Sigmoid colon (tissue), 7 donors: ENCODE data around the gene CCNI2. TPM values are rescaled to one million over a fixed set of nuclear protein-coding genes. Genes with fewer than 3 reads are reported as not detected.
"Not testable (repeated sequence)": the region's sequence is repeated elsewhere in the genome, so short reads cannot be mapped to it uniquely, and the experiment has no call there.

Experiments used
- DNase-seq: peaks from one replicate; pipeline ENCODE4 v3.0.0-alpha.2; 2019
- H3K27ac ChIP-seq, 4 donors: fragments of 200-600 bp; sonication (generic); one replicate each; pipeline ENCODE4 v1.5.1; 2016 to 2019; ENCODE audit warnings: mild to moderate bottlenecking in 1 of 4
- H3K27me3 ChIP-seq, 3 donors: fragments of 200-600 bp; sonication (generic); one replicate each; pipeline ENCODE4 v1.5.1; 2019; ENCODE audit warnings: mild to moderate bottlenecking in 1 of 3
- H3K36me3 ChIP-seq, 4 donors: fragments of 200-600 bp; sonication (generic); one replicate each; pipeline ENCODE4 v1.5.1; 2016 to 2019
- H3K4me1 ChIP-seq, 4 donors: fragments of 200-600 bp; sonication (generic); one replicate each; pipeline ENCODE4 v1.5.1; 2017 to 2019
- H3K4me3 ChIP-seq, 4 donors: fragments of 200-600 bp; sonication (generic); one replicate each; pipeline ENCODE4 v1.5.1; 2017 to 2019; ENCODE audit warnings: mild to moderate bottlenecking in 2 of 4, moderate library complexity in 1 of 4
- H3K9me3 ChIP-seq, 4 donors: fragments of 200-600 bp in 3 of 4; sonication (generic) in 3 of 4; one replicate each; pipeline versions ENCODE4 v1.5.1 to v1.6.1; 2013 to 2019
- CTCF ChIP-seq, 4 experiments: fragments of 450-650 bp in 3 of 4; fragments of 200-600 bp in 1 of 4; IDR thresholded peaks; one replicate each; pipeline ENCODE4 v1.5.1; 2016 to 2019; ENCODE audit warnings: antibody characterized with exemption in 4 of 4, mild to moderate bottlenecking in 3 of 4, moderate library complexity in 2 of 4
- EP300 ChIP-seq, 4 donors: sonication (generic); formaldehyde crosslinking; IDR thresholded peaks; one replicate each; pipeline ENCODE4 v1.6.1; 2017; ENCODE audit warnings: antibody characterized with exemption in 4 of 4
- POLR2A ChIP-seq, 2 donors: fragments of 450-650 bp; IDR thresholded peaks; one replicate each; pipeline ENCODE4 v1.6.1; 2016; ENCODE audit warnings: antibody characterized with exemption in 2 of 2, mild to moderate bottlenecking in 2 of 2, moderate library complexity in 2 of 2
- POLR2AphosphoS5 ChIP-seq, 4 donors: sonication (generic); formaldehyde crosslinking; IDR thresholded peaks; one replicate each; pipeline ENCODE4 v1.6.1; 2017; ENCODE audit warnings: antibody characterized with exemption in 4 of 4
- WGBS, 2 donors: extraction: QIAGEN DNeasy Blood & Tissue Kit; methylation state at CpG; one replicate each; pipeline ENCODE4 v1.1.7; 2013; 5-methylcytosine and 5-hydroxymethylcytosine counted together
- intact Hi-C: fragments of 100-400 bp; cut with DNase I; formaldehyde crosslinking; loops from one replicate; pipeline ENCODE4 v1.15.1; 2023
- polyA plus RNA-seq, 3 donors: library from polyadenylated mRNA; stranded (reverse); fragments of 200-250 nt; gene quantifications; one replicate each; pipeline ENCODE4 v1.2.3, GENCODE V29; 2013
- total RNA-seq, 4 donors: library from RNA; depleted of rRNA; stranded (reverse); fragments of >200 nt; gene quantifications; one replicate each; pipeline ENCODE4 v1.1.0, GENCODE V29; 2016
- donor health status: healthy with polysubstance abuse.
- donor health status: Bipolar disorder and iron deficiency.
- donor health status: healthy.

Gene CCNI2
- total and polyA plus RNA-seq, 7 donors, result 1.4 to 5.3 (median 2.1) TPM; not detected in 3

- H3K27ac ChIP-seq, result no peak overlapping the region
- H3K27me3 ChIP-seq, result peaks cover 0 to 10% (median 0%) of the 10 kb centered on the region in 3 donors
- WGBS, 2 donors, result 84 to 91% methylated on average over 2 of the region's 2 CpGs
- H3K4me3 ChIP-seq, result no peak overlapping the region
- no peaks in the 10 kb centered on the region for H3K36me3 ChIP-seq
- H3K9me3 ChIP-seq, result no peaks in the 10 kb centered on the region
- no peaks in the 10 kb centered on the region for H3K4me1 ChIP-seq
- DNase-seq, result no peak
- intact Hi-C loops, result no loop called here
- TF ChIP-seq CTCF (IDR thresholded peaks at IDR 0.05), result no peak
- no peak for TF ChIP-seq EP300 (IDR thresholded peaks at IDR 0.05)
- TF ChIP-seq POLR2AphosphoS5 (IDR thresholded peaks at IDR 0.05), result no peak
- no peak for TF ChIP-seq POLR2A (IDR thresholded peaks at IDR 0.05)
Measured at GRCh38 chr5:132800545-132800944, 53.3 kb downstream of the CCNI2 start.

GRCh38 chr5:132802044-132802684 is 54.9 kb downstream of the CCNI2 start:
- intact Hi-C loops, result no loop called here
- TF ChIP-seq CTCF (IDR thresholded peaks at IDR 0.05) (no peak), POLR2A (IDR thresholded peaks at IDR 0.05) (no peak), POLR2AphosphoS5 (IDR thresholded peaks at IDR 0.05) (no peak), EP300 (IDR thresholded peaks at IDR 0.05) (no peak)
- no peaks in the 10 kb centered on the region for H3K9me3 ChIP-seq
- no peaks in the 10 kb centered on the region for H3K4me1 ChIP-seq
- 86% methylated on average over 5 of the region's 5 CpGs for WGBS, 2 donors
- no peak overlapping the region for H3K27ac ChIP-seq
- no peaks in the 10 kb centered on the region for H3K36me3 ChIP-seq
- H3K27me3 ChIP-seq, result peaks cover 0 to 17% (median 0%) of the 10 kb centered on the region in 3 donors
- no peak overlapping the region for H3K4me3 ChIP-seq
- no peak for DNase-seq

GRCh38 chr5:132802685-132803066 is 55.5 kb downstream of the CCNI2 start:
- WGBS, 2 donors, result 88 to 90% methylated on average over 5 of the region's 5 CpGs
- intact Hi-C loops, H3K36me3 ChIP-seq, H3K4me3 ChIP-seq, DNase-seq, H3K9me3 ChIP-seq, H3K4me1 ChIP-seq, H3K27ac ChIP-seq: not testable (repeated sequence)
- peaks cover 0 to 17% (median 0%) of the 10 kb centered on the region in 3 donors for H3K27me3 ChIP-seq

Other genes with a start within 250 kb of the CCNI2 start
- not detected for gene IL5, start 203.9 kb upstream of the CCNI2 start, total RNA-seq
- not detected for gene IL5, start 203.9 kb upstream of the CCNI2 start, polyA plus RNA-seq
- gene RAD50, start 190.4 kb upstream of the CCNI2 start, total RNA-seq, result 10 to 100 TPM; 20.0 to 34.6 (median 29.3) TPM
- gene RAD50, start 190.4 kb upstream of the CCNI2 start, polyA plus RNA-seq, result 10 to 100 TPM in 1 of 3 donors, 1 to 10 TPM in 2; 6.0 to 11.4 (median 8.1) TPM
- not detected for gene IL13, start 89.3 kb upstream of the CCNI2 start, total RNA-seq
- gene IL13, start 89.3 kb upstream of the CCNI2 start, polyA plus RNA-seq, result under 1 TPM in 1 of 3 donors, not detected in 2; 0.15 TPM
- gene IL4, start 73.4 kb upstream of the CCNI2 start, total RNA-seq, result not detected
- not detected for gene IL4, start 73.4 kb upstream of the CCNI2 start, polyA plus RNA-seq
- gene KIF3A, start 9.9 kb upstream of the CCNI2 start, total RNA-seq, result 10 to 100 TPM in 2 of 4 donors, 1 to 10 TPM in 2; 7.1 to 19.9 (median 12.9) TPM
- gene KIF3A, start 9.9 kb upstream of the CCNI2 start, polyA plus RNA-seq, result 1 to 10 TPM; 1.2 to 2.7 (median 1.8) TPM
- 10 to 100 TPM; 21.4 to 36.0 (median 30.9) TPM for gene SEPTIN8, start 29.8 kb downstream of the CCNI2 start, total RNA-seq
- gene SEPTIN8, start 29.8 kb downstream of the CCNI2 start, polyA plus RNA-seq, result 10 to 100 TPM; 19.2 to 38.0 (median 30.7) TPM
- gene SOWAHA, start 65.9 kb downstream of the CCNI2 start, total RNA-seq, result under 1 TPM in 2 of 4 donors, not detected in 2; 0.16 to 0.36 TPM
- gene SOWAHA, start 65.9 kb downstream of the CCNI2 start, polyA plus RNA-seq, result 10 to 100 TPM in 2 of 3 donors, 1 to 10 TPM in 1; 8.0 to 33.8 (median 26.4) TPM
- gene SHROOM1, start 83.2 kb downstream of the CCNI2 start, total RNA-seq, result 10 to 100 TPM in 1 of 4 donors, 1 to 10 TPM in 3; 4.2 to 20.0 (median 7.6) TPM
- 10 to 100 TPM; 22.4 to 25.1 (median 24.6) TPM for gene SHROOM1, start 83.2 kb downstream of the CCNI2 start, polyA plus RNA-seq
- gene GDF9, start 119.0 kb downstream of the CCNI2 start, total RNA-seq, result 1 to 10 TPM in 1 of 4 donors, under 1 TPM in 2, not detected in 1; 0.33 to 1.8 (median 0.55) TPM
- under 1 TPM in 1 of 3 donors, not detected in 2; 0.22 TPM for gene GDF9, start 119.0 kb downstream of the CCNI2 start, polyA plus RNA-seq
- 100 to 1,000 TPM; 113 to 230 (median 172) TPM for gene UQCRQ, start 119.2 kb downstream of the CCNI2 start, total RNA-seq
- 100 to 1,000 TPM; 416 to 936 (median 650) TPM for gene UQCRQ, start 119.2 kb downstream of the CCNI2 start, polyA plus RNA-seq
- gene LEAP2, start 126.2 kb downstream of the CCNI2 start, total RNA-seq, result 1 to 10 TPM in 1 of 4 donors, under 1 TPM in 3; 0.36 to 1.4 (median 0.77) TPM
- 1 to 10 TPM in 2 of 3 donors, under 1 TPM in 1; 0.60 to 1.7 (median 1.4) TPM for gene LEAP2, start 126.2 kb downstream of the CCNI2 start, polyA plus RNA-seq
- gene AFF4, start 216.2 kb downstream of the CCNI2 start, total RNA-seq, result 10 to 100 TPM; 52.4 to 74.0 (median 66.7) TPM
- gene AFF4, start 216.2 kb downstream of the CCNI2 start, polyA plus RNA-seq, result 10 to 100 TPM in 2 of 3 donors, 1 to 10 TPM in 1; 9.0 to 18.7 (median 15.5) TPM